ENCODE data around the gene LEMD3.

DNA sequence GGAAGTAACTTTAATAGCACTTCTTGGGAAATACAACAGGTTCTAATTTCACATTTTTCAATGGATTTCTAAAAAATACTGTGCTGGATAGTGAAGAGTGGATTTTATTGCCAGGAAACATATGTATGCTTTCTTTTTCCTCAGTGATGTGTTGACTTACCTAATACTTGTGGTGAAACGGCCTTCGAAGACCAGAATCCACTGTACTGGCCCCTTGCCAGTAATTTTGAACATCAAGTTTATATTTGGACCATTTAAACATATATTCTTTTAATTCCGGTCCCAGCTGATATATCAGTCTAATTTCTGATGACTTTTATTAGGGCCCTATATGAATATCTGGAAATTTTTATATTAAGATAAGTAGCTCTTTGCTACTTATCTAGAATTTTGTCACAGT is 110.9 kb downstream of the LEMD3 start:
- TF ChIP-seq EZH2 (IDR thresholded peaks at IDR 0.05; ENCODE audit: low read length, unreplicated experiment) = no peak
- TF ChIP-seq, protein P1, sequence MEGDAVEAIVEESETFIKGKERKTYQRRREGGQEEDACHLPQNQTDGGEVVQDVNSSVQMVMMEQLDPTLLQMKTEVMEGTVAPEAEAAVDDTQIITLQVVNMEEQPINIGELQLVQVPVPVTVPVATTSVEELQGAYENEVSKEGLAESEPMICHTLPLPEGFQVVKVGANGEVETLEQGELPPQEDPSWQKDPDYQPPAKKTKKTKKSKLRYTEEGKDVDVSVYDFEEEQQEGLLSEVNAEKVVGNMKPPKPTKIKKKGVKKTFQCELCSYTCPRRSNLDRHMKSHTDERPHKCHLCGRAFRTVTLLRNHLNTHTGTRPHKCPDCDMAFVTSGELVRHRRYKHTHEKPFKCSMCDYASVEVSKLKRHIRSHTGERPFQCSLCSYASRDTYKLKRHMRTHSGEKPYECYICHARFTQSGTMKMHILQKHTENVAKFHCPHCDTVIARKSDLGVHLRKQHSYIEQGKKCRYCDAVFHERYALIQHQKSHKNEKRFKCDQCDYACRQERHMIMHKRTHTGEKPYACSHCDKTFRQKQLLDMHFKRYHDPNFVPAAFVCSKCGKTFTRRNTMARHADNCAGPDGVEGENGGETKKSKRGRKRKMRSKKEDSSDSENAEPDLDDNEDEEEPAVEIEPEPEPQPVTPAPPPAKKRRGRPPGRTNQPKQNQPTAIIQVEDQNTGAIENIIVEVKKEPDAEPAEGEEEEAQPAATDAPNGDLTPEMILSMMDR (conservative IDR thresholded peaks at IDR 0.05; ENCODE audit: low read depth, low read length) = no peak
